Hepatocyte (in vitro differentiated cells): ENCODE results near the gene PSMD1. TPM values are rescaled to one million over a fixed set of nuclear protein-coding genes. Genes with fewer than 3 reads are reported as not detected.
A peak's percentile ranks its signal among the peaks of the same experiment; 100 is the strongest.

ENCODE experiments used
- DNase-seq: peaks from one replicate; pipeline ENCODE4 v3.0.0-alpha.2; 2016; ENCODE audit warnings: low spot score
- H2AFZ ChIP-seq: fragments of 200-600 bp; sonication (generic); 2 replicates; pipeline ENCODE4 v1.6.0; 2016; ENCODE audit warnings: antibody characterized with exemption, mild to moderate bottlenecking
- H3K27ac ChIP-seq: fragments of 200-600 bp; sonication (generic); 2 replicates; pipeline ENCODE4 v1.5.1; 2016; ENCODE audit warnings: mild to moderate bottlenecking
- H3K27me3 ChIP-seq: fragments of 200-600 bp; sonication (generic); 2 replicates; pipeline ENCODE4 v1.6.1; 2016
- H3K36me3 ChIP-seq: fragments of 200-600 bp; sonication (generic); replicated peaks from 2 replicates; pipeline ENCODE4 v1.5.1; 2016; ENCODE audit warnings: low read depth; ENCODE audit not compliant: insufficient read depth
- H3K4me1 ChIP-seq: fragments of 200-600 bp; sonication (generic); 2 replicates; pipeline ENCODE4 v1.5.1; 2016; ENCODE audit warnings: mild to moderate bottlenecking, moderate library complexity; ENCODE audit not compliant: insufficient read depth
- H3K4me2 ChIP-seq: fragments of 200-600 bp; sonication (generic); 2 replicates; pipeline ENCODE4 v1.6.0; 2016
- H3K4me3 ChIP-seq: fragments of 200-600 bp; sonication (generic); 2 replicates; pipeline ENCODE4 v1.5.1; 2016; ENCODE audit warnings: mild to moderate bottlenecking
- H3K79me2 ChIP-seq: fragments of 200-600 bp; sonication (generic); 2 replicates; pipeline ENCODE4 v1.6.0; 2017; ENCODE audit warnings: mild to moderate bottlenecking
- H3K9me2 ChIP-seq: fragments of 200-600 bp; sonication (generic); replicated peaks from 2 replicates; pipeline ENCODE4 v1.6.0; 2017; ENCODE audit warnings: mild to moderate bottlenecking; ENCODE audit not compliant: insufficient read depth
- H3K9me3 ChIP-seq: fragments of 200-600 bp; sonication (generic); 2 replicates; pipeline ENCODE4 v1.5.1; 2016; ENCODE audit warnings: low read depth, mild to moderate bottlenecking
- H4K20me1 ChIP-seq: fragments of 200-600 bp; sonication (generic); 2 replicates; pipeline ENCODE4 v1.6.0; 2016; ENCODE audit warnings: mild to moderate bottlenecking; ENCODE audit not compliant: insufficient read depth, poor library complexity, severe bottlenecking
- EZH2 ChIP-seq: fragments of 200-600 bp; sonication (generic); IDR thresholded peaks from 2 replicates; pipeline ENCODE4 v1.6.1; 2016; ENCODE audit warnings: antibody characterized with exemption, mild to moderate bottlenecking, borderline replicate concordance
- EZH2phosphoT487 ChIP-seq: fragments of 200-600 bp; sonication (generic); IDR thresholded peaks from one replicate; pipeline ENCODE4 v1.6.1; 2018; ENCODE audit warnings: antibody characterized with exemption, mild to moderate bottlenecking, low read depth, moderate library complexity; ENCODE audit not compliant: unreplicated experiment, severe bottlenecking
- WGBS: methylation state at CpG from one replicate; pipeline ENCODE4 v1.1.6; 2016; ENCODE audit warnings: low lambda C conversion rate; ENCODE audit errors: missing lambda C conversion rate; 5-methylcytosine and 5-hydroxymethylcytosine counted together
- polyA plus RNA-seq: library from polyadenylated mRNA; unstranded; fragments of >200 nt; fragmentation: Nextera tagmentation; extraction: Ambion mirVana; gene quantifications from 2 replicates; pipeline ENCODE4 v1.2.1, GENCODE V29; 2016
- total RNA-seq: library from RNA; depleted of rRNA; stranded (reverse); fragments of >200 nt; gene quantifications from 2 replicates; pipeline ENCODE4 v1.2.3, GENCODE V29; 2014
- TF ChIP-seq, protein P1 (sequence below): fragments of 200-600 bp; sonication (generic); IDR thresholded peaks from 2 replicates; pipeline ENCODE4 v1.5.1; 2016; ENCODE audit warnings: antibody characterized with exemption, mild to moderate bottlenecking; ENCODE audit not compliant: poor library complexity

PSMD1 gene
- total and polyA plus RNA-seq, 2 experiments from 2014 or later: 92.9 to 106 TPM

DNA sequence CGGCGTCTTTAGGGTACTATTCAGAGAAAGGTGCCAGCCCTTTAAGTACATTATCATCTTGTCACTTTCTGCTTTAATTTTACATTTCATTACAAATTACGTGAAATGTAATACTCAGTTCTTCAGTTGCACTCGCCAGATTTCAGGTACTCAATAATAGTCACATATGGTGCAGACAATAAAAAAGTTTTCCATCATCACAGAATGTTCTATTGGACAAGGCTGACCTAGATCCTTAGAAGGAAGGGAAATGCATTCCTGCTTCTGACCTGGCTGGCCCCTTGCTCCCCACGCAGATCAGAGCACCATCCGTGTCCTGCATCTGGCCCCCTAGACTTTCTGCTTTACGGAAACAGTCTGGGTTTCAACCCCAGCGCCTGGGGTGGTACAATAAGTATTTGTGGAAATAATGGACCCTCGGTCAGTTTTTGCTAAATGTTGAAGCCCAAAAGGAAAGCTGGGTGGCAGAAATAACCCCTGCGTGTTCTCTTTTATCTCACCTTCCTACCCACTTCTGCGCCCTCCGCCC, 20.0 kb upstream of the PSMD1 start:
- Histone ChIP-seq H3K4me3 (no peak overlapping the region), H3K36me3 (no peaks in the 10 kb centered on the region), H3K27me3 (peaks cover 6% of the 10 kb centered on the region), H4K20me1 (peaks cover 7% of the 10 kb centered on the region), H3K4me2 (peak overlapping the region; percentile 81), H3K9me2 (no peaks in the 10 kb centered on the region), H3K9me3 (no peaks in the 10 kb centered on the region), H2AFZ (no peak overlapping the region), H3K79me2 (peaks cover 40% of the 10 kb centered on the region), H3K4me1 (peaks cover 28% of the 10 kb centered on the region), H3K27ac (peak overlapping the region; percentile 20)
- WGBS: 74% methylated on average over 10 of the region's 12 CpGs
- TF ChIP-seq EZH2 (peak; percentile 47), EZH2phosphoT487 (no peak)
- DNase-seq: no peak

DNA sequence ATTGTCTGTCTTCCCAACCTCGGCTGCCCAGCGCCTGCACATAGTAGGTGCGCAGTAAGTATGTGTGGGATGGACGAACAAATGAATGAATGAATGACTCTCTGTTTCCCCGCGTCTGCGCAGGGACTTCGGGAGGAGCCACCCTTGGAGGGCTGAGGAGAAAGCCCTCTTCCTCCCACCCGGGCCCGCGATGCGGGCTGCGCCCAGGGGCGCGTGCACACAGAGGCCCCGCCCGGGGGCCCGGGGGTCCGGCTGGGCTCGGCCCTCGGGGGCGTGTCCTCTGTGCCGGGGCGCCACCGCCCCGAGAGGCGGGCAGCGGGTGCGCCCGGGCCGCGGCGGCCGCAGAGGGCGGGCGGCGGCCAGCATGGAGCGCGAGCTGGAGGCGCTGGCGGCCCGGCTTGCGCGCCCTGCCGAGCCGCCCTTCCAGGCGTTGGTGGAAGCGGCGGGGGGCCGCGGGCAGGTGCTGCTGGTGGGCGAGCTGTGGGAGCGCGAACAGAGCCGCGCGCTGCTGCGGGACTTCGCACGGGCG, 19.4 kb upstream of the PSMD1 start, which contains the start of gene C2orf72:
C2orf72 (plus strand) TSS at position 322 of the 529 bp plus-strand sequence; CDS start at position 365, 43 bp downstream.
- WGBS: 2% methylated on average over 40 of the region's 61 CpGs
- peak within 1 kb of the TSS; percentile 58 for H3K4me3 ChIP-seq
- H4K20me1 ChIP-seq: peaks cover 7% of the 10 kb centered on the region
- H3K4me1 ChIP-seq: peaks cover 28% of the 10 kb centered on the region
- H3K27me3 ChIP-seq: peaks cover 6% of the 10 kb centered on the region
- no peaks in the 10 kb centered on the region for H3K36me3 ChIP-seq
- peak within 1 kb of the TSS; percentile 62 for H3K27ac ChIP-seq
- TF ChIP-seq, protein P1, sequence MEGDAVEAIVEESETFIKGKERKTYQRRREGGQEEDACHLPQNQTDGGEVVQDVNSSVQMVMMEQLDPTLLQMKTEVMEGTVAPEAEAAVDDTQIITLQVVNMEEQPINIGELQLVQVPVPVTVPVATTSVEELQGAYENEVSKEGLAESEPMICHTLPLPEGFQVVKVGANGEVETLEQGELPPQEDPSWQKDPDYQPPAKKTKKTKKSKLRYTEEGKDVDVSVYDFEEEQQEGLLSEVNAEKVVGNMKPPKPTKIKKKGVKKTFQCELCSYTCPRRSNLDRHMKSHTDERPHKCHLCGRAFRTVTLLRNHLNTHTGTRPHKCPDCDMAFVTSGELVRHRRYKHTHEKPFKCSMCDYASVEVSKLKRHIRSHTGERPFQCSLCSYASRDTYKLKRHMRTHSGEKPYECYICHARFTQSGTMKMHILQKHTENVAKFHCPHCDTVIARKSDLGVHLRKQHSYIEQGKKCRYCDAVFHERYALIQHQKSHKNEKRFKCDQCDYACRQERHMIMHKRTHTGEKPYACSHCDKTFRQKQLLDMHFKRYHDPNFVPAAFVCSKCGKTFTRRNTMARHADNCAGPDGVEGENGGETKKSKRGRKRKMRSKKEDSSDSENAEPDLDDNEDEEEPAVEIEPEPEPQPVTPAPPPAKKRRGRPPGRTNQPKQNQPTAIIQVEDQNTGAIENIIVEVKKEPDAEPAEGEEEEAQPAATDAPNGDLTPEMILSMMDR: no peak
- no peak for TF ChIP-seq EZH2phosphoT487
- TF ChIP-seq EZH2: no peak
- peaks cover 40% of the 10 kb centered on the region for H3K79me2 ChIP-seq
- H3K4me2 ChIP-seq: peak within 1 kb of the TSS; percentile 83
- H3K9me3 ChIP-seq: no peaks in the 10 kb centered on the region
- peak within 1 kb of the TSS; percentile 60 for H2AFZ ChIP-seq
- no peaks in the 10 kb centered on the region for H3K9me2 ChIP-seq
- DNase-seq: peak; percentile 71

DNA sequence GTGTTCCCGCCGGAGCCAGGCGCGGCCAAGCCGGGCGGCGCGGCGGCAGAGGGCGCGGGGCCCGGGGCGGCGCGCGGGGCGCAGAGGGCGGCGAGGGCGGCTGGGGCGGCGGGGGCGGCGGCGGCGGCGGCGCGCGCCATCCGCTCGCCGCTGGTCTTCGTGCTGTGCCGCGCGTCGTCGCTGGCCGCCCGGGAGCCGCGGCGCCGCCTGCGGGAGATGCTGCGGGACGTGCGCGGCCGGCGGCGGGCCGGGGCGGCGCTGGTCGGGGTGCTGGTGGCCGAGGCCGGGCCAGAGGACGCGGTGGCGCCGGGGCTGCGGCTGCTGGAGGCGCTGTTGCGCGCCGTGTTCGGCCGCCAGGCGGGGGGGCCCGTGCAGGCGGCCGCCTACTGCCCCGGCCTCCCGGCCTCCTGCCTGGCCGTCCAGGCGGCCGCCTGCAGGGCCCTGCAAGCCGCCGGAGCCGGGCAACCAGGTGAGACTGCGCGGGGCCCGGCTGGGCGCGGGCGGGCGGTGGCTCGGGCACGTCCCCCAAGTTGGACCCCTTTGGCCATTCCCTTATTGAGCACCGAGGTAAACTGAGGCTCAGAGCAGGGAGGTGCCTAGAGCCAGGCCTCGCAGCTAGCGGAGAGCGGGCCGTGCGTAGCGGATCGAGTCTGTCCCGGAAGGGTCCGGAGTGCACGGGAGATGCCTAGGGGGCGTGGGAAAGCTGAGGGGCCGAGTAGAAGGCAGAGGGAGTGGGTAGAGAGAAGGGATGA, 18.8 kb upstream of the PSMD1 start:
- WGBS: 3% methylated on average over 32 of the region's 104 CpGs
- peak overlapping the region; percentile 83 for H3K4me2 ChIP-seq
- no peak for TF ChIP-seq EZH2phosphoT487
- H3K9me2 ChIP-seq: no peaks in the 10 kb centered on the region
- H4K20me1 ChIP-seq: peaks cover 7% of the 10 kb centered on the region
- H3K4me1 ChIP-seq: peaks cover 25% of the 10 kb centered on the region
- H3K79me2 ChIP-seq: peaks cover 40% of the 10 kb centered on the region
- H3K27me3 ChIP-seq: peaks cover 6% of the 10 kb centered on the region
- no peaks in the 10 kb centered on the region for H3K9me3 ChIP-seq
- H3K27ac ChIP-seq: peak overlapping the region; percentile 62
- peak overlapping the region; percentile 60 for H2AFZ ChIP-seq
- no peaks in the 10 kb centered on the region for H3K36me3 ChIP-seq
- DNase-seq: peak; percentile 70
- peak overlapping the region; percentile 58 for H3K4me3 ChIP-seq

- no peaks in the 10 kb centered on the region for H3K36me3 ChIP-seq
- no peaks in the 10 kb centered on the region for H3K9me3 ChIP-seq
- TF ChIP-seq EZH2 (no peak), EZH2phosphoT487 (no peak)
- TF ChIP-seq, protein P1: no peak
- WGBS: 20% methylated on average over 19 of the region's 21 CpGs
- H3K27me3 ChIP-seq: peaks cover 6% of the 10 kb centered on the region
- H3K4me1 ChIP-seq: peaks cover 21% of the 10 kb centered on the region
- no peaks in the 10 kb centered on the region for H3K9me2 ChIP-seq
- peaks cover 40% of the 10 kb centered on the region for H3K79me2 ChIP-seq
- H2AFZ ChIP-seq: peak overlapping the region; percentile 60
- peaks cover 7% of the 10 kb centered on the region for H4K20me1 ChIP-seq
- H3K4me3 ChIP-seq: peak overlapping the region; percentile 58
- H3K27ac ChIP-seq: peak overlapping the region; percentile 62
- no peak for DNase-seq
- H3K4me2 ChIP-seq: peak overlapping the region; percentile 83
These were observed 18.0 kb upstream of the PSMD1 start for GRCh38 chr2:231038483-231039293.
